Measurements from ENCODE around the gene TIAM1.

The TIAM1 gene

DNA sequence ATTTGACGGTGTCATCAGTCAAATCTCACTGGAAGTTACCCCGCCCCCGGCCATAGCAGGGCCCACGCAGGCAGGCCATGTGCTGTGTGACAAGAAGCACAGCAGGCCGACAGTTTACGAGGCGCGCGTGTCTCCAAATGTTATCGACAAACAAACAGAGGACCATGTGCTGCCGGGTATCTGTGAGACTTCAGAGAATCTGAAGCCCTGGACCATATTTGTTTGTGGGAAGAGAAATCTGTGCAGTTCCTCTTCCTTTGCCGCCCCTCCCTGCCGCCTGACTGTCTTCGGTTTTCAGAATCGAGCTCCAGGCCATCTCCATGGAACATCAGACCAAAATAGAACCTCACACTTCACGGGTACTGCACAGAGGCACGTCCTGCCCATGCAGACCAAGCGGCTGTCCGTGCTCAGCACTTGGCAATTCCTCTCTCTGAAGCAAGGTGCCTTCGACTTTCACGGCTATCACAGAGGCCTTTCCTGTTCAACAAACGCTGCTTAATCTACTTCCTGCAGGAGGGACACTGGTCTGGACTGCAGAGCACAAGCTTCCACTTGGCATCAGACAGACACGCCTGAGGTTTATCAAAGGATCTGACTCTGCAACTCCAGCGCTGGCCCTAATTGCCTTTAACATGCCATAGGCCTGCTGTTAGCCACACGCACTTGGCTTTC is 170.0 kb downstream of the TIAM1 start:
- DNase-seq (ENCODE audit: low read depth) = peak; percentile 40

DNA sequence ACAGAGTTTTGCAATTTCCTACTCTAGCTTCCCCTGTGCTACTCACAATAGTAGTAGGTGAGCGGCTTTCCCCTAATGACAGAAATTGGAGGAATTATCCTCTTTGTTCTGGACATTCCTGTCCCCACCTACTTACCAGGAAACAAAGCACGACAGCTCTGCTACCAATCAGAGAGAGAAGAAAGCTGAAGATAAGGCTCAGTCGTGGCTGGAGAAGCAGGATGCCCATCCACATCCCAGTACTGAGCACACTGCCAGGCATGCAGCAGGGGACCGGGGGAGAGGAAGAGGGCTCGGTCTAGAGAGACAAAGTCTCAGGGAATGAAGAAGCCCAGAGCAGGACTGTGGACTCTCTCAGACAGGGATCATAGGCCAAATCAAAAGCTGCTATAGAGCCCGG is 171.7 kb downstream of the TIAM1 start:
- no peak for DNase-seq (ENCODE audit: low read depth)

DNA sequence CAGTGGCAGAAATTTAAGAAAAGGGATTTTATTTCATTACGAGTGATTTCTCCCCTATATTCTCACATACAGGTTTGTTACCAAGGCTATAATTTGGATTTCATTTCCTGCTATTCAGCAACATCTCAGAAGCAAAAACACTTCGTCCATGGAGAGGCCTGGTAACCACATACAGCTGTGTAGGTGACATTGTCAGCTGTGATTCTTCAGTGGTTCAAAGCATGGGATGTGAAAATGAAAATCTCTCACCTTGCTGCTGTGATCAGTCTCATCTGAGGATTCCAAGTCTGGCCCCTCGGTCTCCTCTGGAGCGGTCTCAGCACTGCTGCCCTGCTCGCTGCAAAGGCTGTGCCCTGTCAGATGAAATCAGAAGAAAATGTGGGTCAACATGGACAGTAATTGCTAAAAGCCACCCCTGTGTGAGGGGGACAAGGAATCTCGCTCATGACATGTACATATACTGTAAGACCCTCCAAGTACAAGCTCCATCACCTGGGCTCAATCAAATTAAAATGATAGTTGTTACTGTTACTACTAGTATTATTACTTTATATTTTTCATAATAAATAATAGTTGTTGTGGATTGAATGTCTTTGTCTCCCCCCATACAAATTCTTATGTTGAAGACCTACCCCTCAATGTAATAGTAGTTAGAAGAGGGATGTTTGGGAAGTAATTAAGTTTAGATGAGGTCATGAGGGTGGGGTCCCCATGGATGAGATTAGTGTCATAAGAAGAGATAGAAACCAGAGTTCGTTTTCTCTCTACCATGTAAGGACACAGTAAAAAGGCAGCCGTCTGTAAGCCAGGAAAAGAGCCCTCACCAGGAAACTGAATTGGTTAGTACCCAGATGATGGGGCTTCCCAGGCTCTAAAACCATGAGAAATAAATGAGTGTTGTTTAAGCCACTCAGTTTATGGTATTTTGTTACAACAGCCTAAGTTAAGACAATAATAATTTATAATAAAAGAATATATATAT is 179.1 kb downstream of the TIAM1 start:
- no peak for DNase-seq (ENCODE audit: low read depth)

DNA sequence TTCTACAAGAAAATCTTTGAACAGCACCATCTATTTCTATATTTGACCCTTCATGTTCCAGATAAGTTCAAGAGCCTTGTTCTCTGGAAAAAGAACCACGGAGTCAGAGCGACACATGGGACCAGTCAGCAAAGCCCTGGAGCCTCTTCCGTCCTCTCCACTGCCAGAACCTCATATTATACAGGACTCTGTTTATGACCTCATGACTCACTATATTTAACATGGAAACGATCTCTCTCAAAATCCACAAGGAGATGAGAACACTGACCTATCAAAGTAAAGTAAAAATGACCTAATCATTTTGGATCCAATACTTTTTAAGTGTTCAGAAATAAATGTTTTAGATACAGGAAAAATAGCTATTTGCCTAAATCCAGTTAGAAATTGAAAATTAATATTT is 181.2 kb downstream of the TIAM1 start:
- DNase-seq (ENCODE audit: low read depth) = no peak

DNA sequence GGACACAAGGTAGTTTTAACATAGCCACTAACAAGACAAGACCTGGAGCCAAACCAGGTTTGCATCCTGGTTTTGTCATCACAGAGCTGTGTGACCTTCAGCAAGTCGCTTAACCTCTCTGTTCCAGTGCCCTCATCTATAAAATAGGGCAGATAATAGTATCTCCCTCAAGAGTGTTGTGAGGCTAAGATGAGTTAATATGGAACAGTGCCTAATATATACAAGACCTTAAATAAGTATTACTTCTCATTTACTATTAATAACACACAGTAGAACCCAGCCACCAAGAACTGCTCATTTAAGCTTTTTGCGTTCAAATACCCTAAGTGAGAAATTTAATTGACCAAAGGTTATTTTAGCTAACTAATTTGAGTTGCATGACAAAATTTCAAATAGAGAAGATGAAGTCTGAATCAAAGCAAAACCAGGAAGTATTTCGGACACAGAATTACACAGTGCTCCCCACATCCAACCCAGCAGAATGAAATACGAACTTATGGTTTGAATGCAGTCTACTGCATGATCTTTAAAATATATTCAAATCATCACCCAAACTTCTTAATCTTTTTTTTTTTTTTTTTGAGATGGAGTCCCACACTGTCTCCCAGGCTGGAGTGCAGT is 181.9 kb downstream of the TIAM1 start:
- DNase-seq (ENCODE audit: low read depth) = no peak

DNA sequence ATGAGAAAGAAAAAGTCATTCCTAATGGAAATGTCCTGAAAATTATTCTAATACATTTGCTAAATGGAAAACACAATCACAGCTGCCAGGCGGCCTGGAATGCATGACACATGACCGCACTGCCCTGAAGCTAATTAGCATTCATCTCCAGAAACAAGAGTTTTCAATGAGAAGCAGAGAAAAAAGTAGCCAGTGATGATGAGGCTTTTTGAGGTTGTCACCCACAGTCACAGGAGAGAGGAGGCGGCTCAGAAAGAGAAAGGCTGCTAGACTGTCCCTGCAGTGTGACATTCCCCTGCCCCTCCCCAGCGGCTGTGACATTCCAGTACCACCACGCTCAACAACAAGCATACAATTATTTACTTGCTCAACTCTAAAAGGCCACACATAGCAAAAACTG is 182.9 kb downstream of the TIAM1 start:
- DNase-seq (ENCODE audit: low read depth) = no peak

DNA sequence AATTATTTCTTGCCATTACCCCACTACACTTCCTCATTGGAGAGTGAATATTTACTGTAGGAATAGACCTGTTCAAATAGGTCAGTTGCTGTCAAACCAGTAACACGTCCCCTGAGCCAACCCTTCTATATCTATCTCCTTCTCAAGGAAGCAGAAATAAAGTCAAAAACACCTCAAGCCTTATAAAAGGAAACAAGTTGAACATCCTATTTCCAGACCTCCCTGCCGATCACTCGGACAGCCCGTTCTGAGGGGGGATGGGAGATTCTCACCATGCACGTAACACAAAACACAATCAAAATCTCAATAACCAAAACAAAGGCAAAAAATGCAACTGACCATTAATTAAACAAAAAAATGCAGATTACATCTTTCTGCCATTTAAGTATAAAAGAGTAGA is 184.3 kb downstream of the TIAM1 start:
- no peak for DNase-seq (ENCODE audit: low read depth)

DNA sequence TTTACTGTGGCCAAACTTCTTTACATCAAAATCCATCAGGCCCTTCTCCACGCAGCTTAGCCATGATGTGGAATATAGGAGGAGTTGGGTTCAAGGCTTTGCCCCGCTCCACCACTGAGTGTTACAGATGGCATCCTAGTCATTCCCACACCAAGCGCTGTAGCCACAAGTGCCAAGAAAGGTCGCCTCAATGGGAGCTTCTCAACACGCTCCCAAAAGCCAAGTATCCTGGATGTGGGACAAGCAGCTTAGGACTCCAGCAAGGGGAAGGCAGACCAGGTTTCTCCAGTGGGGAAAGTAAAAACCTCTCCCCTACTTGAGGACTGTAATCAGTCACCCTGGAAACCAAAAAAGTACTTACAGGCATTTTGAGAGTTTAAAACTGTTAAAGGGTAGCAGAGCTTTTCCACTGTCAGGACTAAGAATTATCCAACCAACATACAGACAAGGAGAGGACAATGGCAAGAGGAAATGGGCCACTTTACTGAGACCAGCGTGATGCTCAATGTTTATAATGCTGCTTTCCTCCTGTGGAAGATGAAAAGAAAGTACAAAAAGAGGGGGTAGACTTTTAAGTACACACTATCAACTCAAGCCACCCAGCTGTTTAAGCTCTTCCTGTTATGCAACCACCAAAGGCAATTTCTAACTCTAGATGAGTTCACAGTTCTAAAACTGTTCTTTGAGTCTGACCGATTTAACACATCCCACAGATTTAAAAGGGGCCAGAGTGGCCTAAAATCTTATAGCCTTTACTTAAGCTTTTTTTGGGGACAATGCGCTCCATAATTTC is 185.1 kb downstream of the TIAM1 start:
- no peak for DNase-seq (ENCODE audit: low read depth)

DNA sequence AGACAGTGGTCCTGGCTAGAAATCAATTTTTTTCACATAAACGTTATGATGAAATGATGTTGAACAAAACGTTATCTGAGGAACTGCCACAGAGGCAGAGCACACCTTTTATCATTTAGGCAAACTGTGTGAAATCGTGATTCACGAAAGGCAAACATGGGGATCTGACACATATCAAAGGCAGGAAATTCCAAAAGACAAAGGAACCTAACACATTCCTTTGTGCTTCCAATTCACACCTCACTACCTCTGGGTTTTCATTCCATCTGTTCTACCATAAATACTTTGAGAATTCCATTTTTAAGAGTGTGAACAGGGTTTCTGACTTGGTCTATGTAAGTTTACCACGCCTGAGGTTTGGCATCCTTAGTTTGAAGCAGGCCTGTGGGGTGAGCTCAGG is 186.3 kb downstream of the TIAM1 start:
- DNase-seq (ENCODE audit: low read depth) = no peak

DNA sequence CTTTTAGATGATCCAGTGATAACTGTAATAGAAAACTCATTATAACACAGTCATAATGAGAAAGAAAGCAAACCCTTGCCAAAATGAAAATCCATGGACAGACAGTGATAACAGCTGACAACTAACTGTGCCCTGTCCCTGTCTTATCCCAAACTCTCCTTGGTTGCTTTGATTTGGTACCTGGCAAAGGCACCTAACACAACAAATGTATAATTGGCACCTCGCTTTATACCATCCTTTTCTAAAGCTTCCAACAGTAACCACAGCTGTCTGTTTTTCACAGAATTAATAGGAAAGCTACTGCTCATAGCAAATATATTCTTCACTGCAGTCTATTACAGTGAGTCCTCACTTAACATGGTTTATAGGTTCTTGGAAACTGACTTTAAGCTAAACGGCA is 187.4 kb downstream of the TIAM1 start:
- DNase-seq (ENCODE audit: low read depth) = no peak

DNA sequence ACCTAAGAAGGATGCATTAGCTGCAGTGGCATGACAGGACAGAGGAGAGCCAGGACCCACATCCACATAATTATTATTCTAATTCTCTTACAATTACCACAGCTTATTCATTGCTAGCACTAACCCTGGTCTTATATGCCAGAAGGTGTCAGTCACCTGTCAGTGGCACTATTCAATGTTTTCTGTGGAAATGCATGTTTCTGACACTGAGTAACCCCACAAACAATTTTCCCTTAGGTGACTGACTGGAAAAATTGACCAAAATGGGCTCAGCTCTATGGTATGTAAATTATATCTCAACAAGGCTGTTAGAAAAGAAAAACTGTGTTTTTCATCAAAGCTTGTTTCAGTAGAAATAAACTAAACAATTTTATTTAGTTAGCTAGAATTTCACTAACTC is 187.9 kb downstream of the TIAM1 start:
- DNase-seq (ENCODE audit: low read depth) = no peak

DNA sequence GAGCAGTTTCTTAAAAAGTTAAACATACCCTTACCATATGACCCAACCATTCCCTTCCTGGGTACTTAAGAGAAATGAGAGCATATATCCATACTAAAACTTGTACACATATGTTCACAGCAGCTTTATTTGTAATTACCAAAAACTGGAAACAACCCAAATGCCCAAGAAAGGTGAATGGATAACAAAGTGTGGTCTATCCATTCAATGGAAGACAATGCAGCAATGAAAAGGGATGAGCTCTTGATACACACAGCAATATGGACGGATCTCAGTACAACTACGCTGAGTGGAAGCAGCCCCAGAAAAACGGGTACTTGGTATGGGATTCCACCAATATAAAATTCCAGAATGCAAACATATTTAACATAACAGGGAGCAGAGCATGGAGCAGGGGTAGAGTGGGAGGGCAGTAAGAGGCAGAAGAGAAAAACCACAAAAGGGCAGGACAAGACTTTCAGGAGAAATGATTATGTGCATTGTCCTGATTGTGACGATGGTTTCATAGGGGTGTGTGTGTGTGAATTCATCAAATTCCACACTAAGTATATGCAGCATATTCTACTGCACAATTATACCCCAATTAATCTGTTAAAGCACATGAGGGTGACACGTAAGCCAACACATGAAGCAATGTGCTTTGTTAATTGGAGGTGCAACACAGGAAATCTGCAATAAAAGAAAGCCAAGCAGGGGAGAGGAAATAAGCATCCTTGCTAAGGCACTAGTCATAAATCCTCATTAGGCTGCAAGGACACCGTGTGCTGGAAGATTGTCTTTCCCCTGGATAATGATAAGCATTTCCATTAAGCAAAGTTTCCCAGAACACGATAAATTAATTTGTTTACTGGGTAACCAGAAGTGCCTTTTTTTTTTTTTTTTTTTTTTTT is 192.7 kb downstream of the TIAM1 start:
- no peak for DNase-seq (ENCODE audit: low read depth)

DNA sequence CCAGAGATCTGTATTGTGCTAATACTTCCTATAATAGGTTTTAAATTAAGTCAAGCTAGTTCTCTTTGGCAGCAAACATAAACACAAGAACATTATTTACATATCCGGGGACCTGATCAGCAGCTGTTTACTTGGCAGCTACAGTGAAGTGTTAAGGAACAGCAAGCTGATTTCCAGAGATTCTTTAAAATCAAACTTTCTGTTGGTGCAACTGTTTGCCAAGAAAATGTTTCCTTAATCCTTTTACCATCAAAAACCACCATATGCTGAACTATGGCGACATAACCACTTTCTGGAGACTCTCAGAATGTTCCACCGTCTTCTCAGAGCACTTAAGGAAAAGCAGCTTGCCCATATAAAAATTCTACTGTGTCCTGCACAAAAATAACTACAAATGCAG is 198.8 kb downstream of the TIAM1 start:
- no peak for DNase-seq (ENCODE audit: low read depth)

DNA sequence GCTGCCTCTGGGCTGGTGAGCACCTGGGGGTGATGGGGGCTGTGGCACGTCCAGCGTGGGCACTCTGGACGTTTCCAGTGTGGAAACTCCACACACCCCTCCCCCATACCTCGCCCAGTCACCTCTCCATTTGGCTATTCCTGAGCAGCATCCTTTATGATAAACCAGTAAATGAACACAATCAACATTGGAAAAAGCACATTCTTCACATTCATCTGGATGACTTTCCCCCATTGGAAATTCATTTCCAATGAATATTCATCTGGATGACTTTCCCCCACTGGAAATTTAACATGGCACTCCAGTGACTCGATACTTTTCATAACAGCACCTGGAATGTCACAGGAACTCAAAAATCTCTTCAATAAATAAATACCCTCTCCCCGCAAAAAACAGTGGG is 201.0 kb downstream of the TIAM1 start:
- DNase-seq (ENCODE audit: low read depth) = no peak

DNA sequence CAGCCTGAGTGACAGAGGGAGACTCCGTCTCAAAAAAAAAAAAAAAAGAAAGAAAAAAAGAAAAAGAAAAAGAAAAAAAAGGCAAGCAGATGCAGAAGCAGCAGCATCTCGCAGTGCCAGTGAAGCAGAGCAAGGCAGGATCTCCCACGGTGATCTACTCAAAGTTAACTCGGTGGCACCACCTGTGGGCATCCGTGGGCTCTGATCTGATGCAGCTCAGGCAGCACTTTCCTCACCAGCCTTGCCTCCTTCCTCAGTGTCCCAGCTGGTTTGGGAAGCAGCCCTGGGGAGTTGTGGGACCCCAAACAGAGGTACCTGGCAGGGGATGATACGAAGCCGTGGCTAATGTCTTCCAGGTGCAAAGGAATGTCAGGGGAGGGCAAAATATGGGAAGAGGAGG is 201.5 kb downstream of the TIAM1 start:
- DNase-seq (ENCODE audit: low read depth) = no peak

DNA sequence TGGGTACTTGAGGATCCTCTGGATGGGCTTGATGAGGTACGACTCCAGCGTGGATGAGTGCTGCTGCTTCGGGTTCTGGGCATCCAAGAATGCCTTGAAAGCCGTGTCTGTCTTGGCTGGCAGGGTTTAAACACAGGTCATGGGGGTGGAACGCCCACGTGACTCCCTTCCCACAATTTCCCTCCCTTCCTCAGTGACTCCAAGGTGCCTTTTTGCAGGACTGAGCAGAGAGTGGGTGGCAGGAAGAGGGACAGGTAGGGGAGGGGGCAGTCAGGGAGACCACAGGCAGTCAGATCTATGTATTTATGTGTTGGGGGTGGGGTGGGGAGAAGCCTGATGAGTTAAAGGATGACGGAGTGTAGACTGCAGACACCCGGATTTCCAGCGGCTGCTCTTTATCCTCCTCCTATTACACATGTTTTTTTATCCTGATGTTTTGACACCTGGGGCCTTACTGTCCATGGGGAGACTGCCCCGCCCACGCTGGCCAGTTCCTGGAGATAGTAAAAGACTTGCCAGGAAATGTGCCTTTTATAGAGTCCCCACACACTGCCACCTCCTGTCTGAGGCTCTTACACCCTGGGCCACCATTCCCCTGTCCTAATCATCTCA is 202.6 kb downstream of the TIAM1 start:
- no peak for DNase-seq (ENCODE audit: low read depth)

DNA sequence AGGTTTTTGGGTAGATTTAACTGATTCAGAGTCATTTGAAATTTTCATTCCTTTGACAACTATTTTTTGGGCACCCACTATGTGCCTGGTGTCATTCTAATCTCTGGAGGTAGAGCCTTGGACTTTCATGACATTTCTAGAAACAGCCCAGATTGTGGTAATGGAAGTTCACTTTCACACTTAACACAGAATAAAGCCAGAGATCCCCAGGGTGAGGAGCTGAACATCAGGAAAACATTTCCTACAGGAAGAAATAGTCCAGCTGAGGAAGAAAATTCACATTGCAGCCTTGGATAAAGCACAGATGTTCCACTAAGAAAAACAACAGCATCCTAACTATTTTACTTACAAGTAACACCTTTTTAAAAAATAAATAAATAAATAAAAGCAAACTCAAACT is 203.4 kb downstream of the TIAM1 start:
- no peak for DNase-seq (ENCODE audit: low read depth)

DNA sequence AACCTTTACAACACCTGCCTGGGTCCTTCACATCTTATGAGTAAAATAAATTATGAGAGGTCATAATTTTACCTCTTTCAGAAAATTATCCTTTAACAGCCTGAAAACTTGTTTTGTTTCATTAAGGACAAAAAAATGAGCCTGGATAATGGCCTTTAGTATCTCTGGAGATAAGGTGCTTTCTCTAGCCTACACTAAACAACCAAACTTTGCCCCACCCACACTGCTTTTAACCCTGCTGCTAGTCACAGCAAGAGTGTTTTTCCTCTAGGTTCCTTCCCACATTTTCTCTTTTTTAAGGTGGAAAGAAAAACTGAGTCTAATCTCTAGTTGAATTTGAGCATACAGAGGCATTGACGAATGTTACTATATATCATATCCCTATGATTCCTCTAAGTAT is 204.0 kb downstream of the TIAM1 start:
- DNase-seq (ENCODE audit: low read depth) = no peak

DNA sequence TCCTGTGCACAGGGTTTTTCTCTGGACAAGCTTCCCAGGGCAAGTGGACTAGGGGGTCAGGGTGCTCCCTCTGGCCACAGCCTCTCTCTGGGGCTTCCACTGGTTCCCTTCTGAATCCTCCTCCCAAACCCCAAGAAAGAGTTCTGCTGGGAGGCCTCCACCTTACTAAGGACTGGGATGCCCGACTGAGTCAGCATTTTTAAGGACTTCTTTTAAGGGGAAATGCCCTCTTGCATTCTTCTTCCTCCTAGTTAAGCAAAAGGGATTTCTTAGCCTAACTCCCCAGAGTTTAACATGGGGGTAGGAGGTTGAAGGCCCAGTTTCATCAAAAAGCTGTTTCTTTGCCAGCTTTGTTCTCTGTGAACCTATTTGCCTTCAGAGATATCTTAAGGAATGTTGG is 206.1 kb downstream of the TIAM1 start:
- DNase-seq (ENCODE audit: low read depth) = no peak

DNA sequence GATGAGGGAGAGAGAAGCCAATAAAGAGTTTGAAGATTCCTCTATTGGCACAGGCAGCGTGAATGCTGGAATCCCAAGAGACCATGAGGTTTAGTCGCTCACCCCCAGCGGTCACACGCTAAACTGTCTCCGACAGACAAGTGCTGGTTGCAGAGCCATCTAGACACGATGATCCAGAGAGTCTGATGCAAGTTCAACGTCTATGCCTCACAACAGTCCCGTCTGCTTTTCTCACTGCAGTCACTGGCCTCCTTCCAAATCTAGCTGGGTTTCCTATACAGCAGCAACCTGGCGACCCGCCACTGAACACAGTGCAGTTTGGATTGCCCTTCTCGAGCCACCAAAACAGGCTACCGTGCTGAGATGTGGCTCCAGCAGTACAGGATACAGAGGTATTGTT is 207.2 kb downstream of the TIAM1 start:
- DNase-seq (ENCODE audit: low read depth) = no peak
